Measurements from ENCODE around the gene WRNIP1.

DNA sequence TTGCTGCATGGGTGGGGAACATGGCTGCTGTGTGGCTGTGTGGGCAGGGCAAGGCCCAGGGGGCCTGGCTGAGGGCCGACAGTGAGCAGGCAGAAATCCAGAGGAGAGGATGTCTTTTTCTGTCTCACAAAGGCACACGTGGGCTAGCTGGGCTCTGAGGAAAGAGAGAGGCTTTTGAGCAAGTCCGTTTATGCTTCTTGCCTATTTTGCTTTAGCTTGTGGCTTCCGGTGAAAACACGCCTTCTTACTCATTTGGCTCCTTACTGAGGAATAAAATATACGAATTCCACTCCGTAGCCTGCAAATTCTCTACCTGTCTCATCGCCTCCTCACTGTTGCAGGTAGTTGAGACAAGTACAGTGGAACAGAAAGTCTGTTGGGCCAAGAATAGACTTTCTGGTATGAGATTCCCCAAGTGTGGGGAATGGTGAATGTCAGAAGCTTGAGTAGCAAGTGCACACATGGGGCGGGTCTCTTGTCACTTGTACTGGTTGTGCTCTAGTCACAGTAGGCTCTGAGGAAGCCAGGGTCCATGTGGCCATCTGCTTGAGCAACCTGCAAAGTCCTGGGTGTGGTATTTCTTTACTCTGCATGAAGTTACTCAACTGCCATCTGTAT lies 28.4 kb downstream of the WRNIP1 start:
- TF ChIP-seq, protein P1, sequence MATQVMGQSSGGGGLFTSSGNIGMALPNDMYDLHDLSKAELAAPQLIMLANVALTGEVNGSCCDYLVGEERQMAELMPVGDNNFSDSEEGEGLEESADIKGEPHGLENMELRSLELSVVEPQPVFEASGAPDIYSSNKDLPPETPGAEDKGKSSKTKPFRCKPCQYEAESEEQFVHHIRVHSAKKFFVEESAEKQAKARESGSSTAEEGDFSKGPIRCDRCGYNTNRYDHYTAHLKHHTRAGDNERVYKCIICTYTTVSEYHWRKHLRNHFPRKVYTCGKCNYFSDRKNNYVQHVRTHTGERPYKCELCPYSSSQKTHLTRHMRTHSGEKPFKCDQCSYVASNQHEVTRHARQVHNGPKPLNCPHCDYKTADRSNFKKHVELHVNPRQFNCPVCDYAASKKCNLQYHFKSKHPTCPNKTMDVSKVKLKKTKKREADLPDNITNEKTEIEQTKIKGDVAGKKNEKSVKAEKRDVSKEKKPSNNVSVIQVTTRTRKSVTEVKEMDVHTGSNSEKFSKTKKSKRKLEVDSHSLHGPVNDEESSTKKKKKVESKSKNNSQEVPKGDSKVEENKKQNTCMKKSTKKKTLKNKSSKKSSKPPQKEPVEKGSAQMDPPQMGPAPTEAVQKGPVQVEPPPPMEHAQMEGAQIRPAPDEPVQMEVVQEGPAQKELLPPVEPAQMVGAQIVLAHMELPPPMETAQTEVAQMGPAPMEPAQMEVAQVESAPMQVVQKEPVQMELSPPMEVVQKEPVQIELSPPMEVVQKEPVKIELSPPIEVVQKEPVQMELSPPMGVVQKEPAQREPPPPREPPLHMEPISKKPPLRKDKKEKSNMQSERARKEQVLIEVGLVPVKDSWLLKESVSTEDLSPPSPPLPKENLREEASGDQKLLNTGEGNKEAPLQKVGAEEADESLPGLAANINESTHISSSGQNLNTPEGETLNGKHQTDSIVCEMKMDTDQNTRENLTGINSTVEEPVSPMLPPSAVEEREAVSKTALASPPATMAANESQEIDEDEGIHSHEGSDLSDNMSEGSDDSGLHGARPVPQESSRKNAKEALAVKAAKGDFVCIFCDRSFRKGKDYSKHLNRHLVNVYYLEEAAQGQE (IDR thresholded peaks at IDR 0.05; ENCODE audit: low read depth), result no peak
- TF ChIP-seq RAD21 (IDR thresholded peaks at IDR 0.05; ENCODE audit: low read depth), result no peak
- TF ChIP-seq, protein P2, sequence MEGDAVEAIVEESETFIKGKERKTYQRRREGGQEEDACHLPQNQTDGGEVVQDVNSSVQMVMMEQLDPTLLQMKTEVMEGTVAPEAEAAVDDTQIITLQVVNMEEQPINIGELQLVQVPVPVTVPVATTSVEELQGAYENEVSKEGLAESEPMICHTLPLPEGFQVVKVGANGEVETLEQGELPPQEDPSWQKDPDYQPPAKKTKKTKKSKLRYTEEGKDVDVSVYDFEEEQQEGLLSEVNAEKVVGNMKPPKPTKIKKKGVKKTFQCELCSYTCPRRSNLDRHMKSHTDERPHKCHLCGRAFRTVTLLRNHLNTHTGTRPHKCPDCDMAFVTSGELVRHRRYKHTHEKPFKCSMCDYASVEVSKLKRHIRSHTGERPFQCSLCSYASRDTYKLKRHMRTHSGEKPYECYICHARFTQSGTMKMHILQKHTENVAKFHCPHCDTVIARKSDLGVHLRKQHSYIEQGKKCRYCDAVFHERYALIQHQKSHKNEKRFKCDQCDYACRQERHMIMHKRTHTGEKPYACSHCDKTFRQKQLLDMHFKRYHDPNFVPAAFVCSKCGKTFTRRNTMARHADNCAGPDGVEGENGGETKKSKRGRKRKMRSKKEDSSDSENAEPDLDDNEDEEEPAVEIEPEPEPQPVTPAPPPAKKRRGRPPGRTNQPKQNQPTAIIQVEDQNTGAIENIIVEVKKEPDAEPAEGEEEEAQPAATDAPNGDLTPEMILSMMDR (IDR thresholded peaks at IDR 0.05 in 2 of 3, conservative IDR thresholded peaks at IDR 0.05 in 1 of 3; ENCODE audit: borderline replicate concordance in 1 of 3, insufficient read depth in 1 of 3, low read depth in 2 of 3, low read length in 2 of 3), result no peak

All from HCT116 (cell line).